T-helper 17 cell (primary cell): ENCODE measurements around the gene MRLN. TPM values are rescaled to one million over a fixed set of nuclear protein-coding genes. Genes with fewer than 3 reads are reported as not detected.
"Not testable (repeated sequence)": the region's sequence is repeated elsewhere in the genome, so short reads cannot be mapped to it uniquely, and the experiment has no call there.

Source experiments
- ATAC-seq: fragments of 150-1000 bp; cut with Tn5 transposase; 2 replicates; pipeline ENCODE4 v1.10.0; 2021; ENCODE audit warnings: mild to moderate bottlenecking, moderate library complexity
- DNase-seq, 3 donors: peaks; one replicate each; pipeline versions ENCODE4 v3.0.0 to v3.0.0-alpha.2; 2020 to 2021
- H3K9me3 ChIP-seq: one replicate; pipeline ENCODE4 v1.7.0; 2013; ENCODE audit warnings: low read length, mild to moderate bottlenecking; ENCODE audit not compliant: control insufficient read depth, poor library complexity, severe bottlenecking
- H3K27ac Mint-ChIP-seq: one replicate; pipeline ENCODE4 v1.8.0; 2022; ENCODE audit warnings: mild to moderate bottlenecking, moderate library complexity, mixed read lengths
- H3K27me3 Mint-ChIP-seq: one replicate; pipeline ENCODE4 v1.8.0; 2022; ENCODE audit warnings: mixed read lengths
- H3K36me3 Mint-ChIP-seq: one replicate; pipeline ENCODE4 v1.8.0; 2022; ENCODE audit warnings: low read depth, mixed read lengths
- H3K4me1 Mint-ChIP-seq: one replicate; pipeline ENCODE4 v1.8.0; 2022; ENCODE audit warnings: mild to moderate bottlenecking, mixed read lengths
- H3K4me3 Mint-ChIP-seq: one replicate; pipeline ENCODE4 v1.8.0; 2022; ENCODE audit warnings: mild to moderate bottlenecking, moderate library complexity, mixed read lengths
- total RNA-seq, 4 donors: library from RNA in 2 of 4; stranded (reverse) in 2 of 4; gene quantifications; one replicate each; pipeline ENCODE4 v1.2.3 and lab custom pipeline; 2022 to 2026

MRLN gene
- total RNA-seq, 2 donors from 2014 or later: 0.35 TPM; not detected in 1

- Mint-ChIP-seq H3K4me3 (no peak overlapping the region), H3K27me3 (peaks cover 39% of the 10 kb centered on the region), H3K27ac (no peak overlapping the region), H3K36me3 (no peaks in the 10 kb centered on the region), H3K4me1 (peaks cover 6% of the 10 kb centered on the region)
- H3K9me3 ChIP-seq: no peaks in the 10 kb centered on the region
- no peak for ATAC-seq
- DNase-seq: no peak
Measured at GRCh38 chr10:59736749-59737148, 16.5 kb downstream of the MRLN start.

- Mint-ChIP-seq H3K4me3 (no peak overlapping the region), H3K27me3 (peaks cover 43% of the 10 kb centered on the region), H3K4me1 (peaks cover 6% of the 10 kb centered on the region), H3K36me3 (no peaks in the 10 kb centered on the region), H3K27ac (no peak overlapping the region)
- ATAC-seq (no peak), DNase-seq (no peak)
- H3K9me3 ChIP-seq: no peaks in the 10 kb centered on the region
Measured at GRCh38 chr10:59735296-59735695, 18.0 kb downstream of the MRLN start.

GRCh38 chr10:59734014-59734462 is 19.2 kb downstream of the MRLN start:
- Mint-ChIP-seq H3K4me1 (peaks cover 6% of the 10 kb centered on the region), H3K27me3 (peaks cover 50% of the 10 kb centered on the region), H3K27ac (no peak overlapping the region), H3K36me3 (no peaks in the 10 kb centered on the region), H3K4me3 (no peak overlapping the region)
- H3K9me3 ChIP-seq: no peaks in the 10 kb centered on the region
- DNase-seq (no peak), ATAC-seq (no peak)

GRCh38 chr10:59733321-59734013 is 19.8 kb downstream of the MRLN start:
- peaks cover 47% of the 10 kb centered on the region for H3K27me3 Mint-ChIP-seq
- H3K36me3 Mint-ChIP-seq, DNase-seq, H3K4me1 Mint-ChIP-seq, H3K9me3 ChIP-seq, H3K27ac Mint-ChIP-seq, ATAC-seq, H3K4me3 Mint-ChIP-seq: not testable (repeated sequence)

- H3K27me3 Mint-ChIP-seq: peaks cover 42% of the 10 kb centered on the region
- ATAC-seq, H3K4me3 Mint-ChIP-seq, H3K9me3 ChIP-seq, DNase-seq, H3K27ac Mint-ChIP-seq, H3K4me1 Mint-ChIP-seq, H3K36me3 Mint-ChIP-seq: not testable (repeated sequence)
Measured at GRCh38 chr10:59732849-59733248, 20.4 kb downstream of the MRLN start.

- H3K27me3 Mint-ChIP-seq: peaks cover 28% of the 10 kb centered on the region
- H3K27ac Mint-ChIP-seq, H3K4me3 Mint-ChIP-seq, H3K9me3 ChIP-seq, DNase-seq, ATAC-seq, H3K36me3 Mint-ChIP-seq, H3K4me1 Mint-ChIP-seq: not testable (repeated sequence)
Measured at GRCh38 chr10:59729167-59729566, 24.1 kb downstream of the MRLN start.

- ATAC-seq (no peak), DNase-seq (no peak)
- Mint-ChIP-seq H3K27ac (no peak overlapping the region), H3K27me3 (no peaks in the 10 kb centered on the region), H3K4me1 (no peaks in the 10 kb centered on the region), H3K36me3 (no peaks in the 10 kb centered on the region), H3K4me3 (no peak overlapping the region)
- H3K9me3 ChIP-seq: no peaks in the 10 kb centered on the region
Measured at GRCh38 chr10:59724098-59724938, 28.9 kb downstream of the MRLN start.

- H3K4me3 Mint-ChIP-seq: no peak overlapping the region
- peaks cover 13% of the 10 kb centered on the region for H3K27me3 Mint-ChIP-seq
- no peaks in the 10 kb centered on the region for H3K4me1 Mint-ChIP-seq
- H3K9me3 ChIP-seq: no peaks in the 10 kb centered on the region
- no peak overlapping the region for H3K27ac Mint-ChIP-seq
- ATAC-seq (no peak), DNase-seq (no peak)
- H3K36me3 Mint-ChIP-seq: peaks cover 2% of the 10 kb centered on the region
Measured at GRCh38 chr10:59720377-59720776, 32.9 kb downstream of the MRLN start.

GRCh38 chr10:59719374-59719773 is 33.9 kb downstream of the MRLN start:
- DNase-seq: no peak
- no peak overlapping the region for H3K4me3 Mint-ChIP-seq
- peaks cover 2% of the 10 kb centered on the region for H3K36me3 Mint-ChIP-seq
- no peak for ATAC-seq
- no peak overlapping the region for H3K27ac Mint-ChIP-seq
- H3K9me3 ChIP-seq: no peaks in the 10 kb centered on the region
- H3K4me1 Mint-ChIP-seq: no peaks in the 10 kb centered on the region
- H3K27me3 Mint-ChIP-seq: peaks cover 13% of the 10 kb centered on the region

GRCh38 chr10:59718257-59718656 is 35.0 kb downstream of the MRLN start:
- no peaks in the 10 kb centered on the region for H3K9me3 ChIP-seq
- Mint-ChIP-seq H3K27me3 (peaks cover 23% of the 10 kb centered on the region), H3K27ac (no peak overlapping the region), H3K4me3 (no peak overlapping the region), H3K4me1 (no peaks in the 10 kb centered on the region), H3K36me3 (peaks cover 2% of the 10 kb centered on the region)
- DNase-seq (no peak), ATAC-seq (no peak)

GRCh38 chr10:59713196-59713821 is 39.9 kb downstream of the MRLN start:
- H3K4me3 Mint-ChIP-seq: no peak overlapping the region
- peaks cover 54% of the 10 kb centered on the region for H3K27me3 Mint-ChIP-seq

GRCh38 chr10:59711871-59712494 is 41.3 kb downstream of the MRLN start:
- H3K27me3 Mint-ChIP-seq: peaks cover 56% of the 10 kb centered on the region
- H3K4me1 Mint-ChIP-seq: peaks cover 4% of the 10 kb centered on the region
- no peak overlapping the region for H3K27ac Mint-ChIP-seq
- DNase-seq (no peak), ATAC-seq (no peak)
- H3K4me3 Mint-ChIP-seq: no peak overlapping the region
- H3K9me3 ChIP-seq: no peaks in the 10 kb centered on the region
- no peaks in the 10 kb centered on the region for H3K36me3 Mint-ChIP-seq

More at GRCh38 chr10:59713196-59713821, 39.9 kb downstream of the MRLN start:
- Mint-ChIP-seq H3K36me3 (peaks cover 2% of the 10 kb centered on the region), H3K4me1 (peaks cover 2% of the 10 kb centered on the region), H3K27ac (no peak overlapping the region)
- no peaks in the 10 kb centered on the region for H3K9me3 ChIP-seq
- DNase-seq (no peak), ATAC-seq (no peak)
